GM18517 (cell line): ENCODE results near the gene FLT1.

Source experiments
- ATAC-seq: cut with Tn5 transposase; IDR thresholded peaks from one replicate; pipeline ENCODE4 v1.9.1; 2021; ENCODE audit warnings: mild to moderate bottlenecking, moderate library complexity; ENCODE audit not compliant: unreplicated experiment

FLT1 gene

GRCh38 chr13:28494778-28495537 lies at the start of gene FLT1:
TSS of gene FLT1 (minus strand) at chr13:28495128. CDS start at chr13:28494843, 285 bp downstream.
- ATAC-seq: no peak

GRCh38 chr13:28544026-28544425 lies 49.1 kb upstream of the FLT1 start:
- ATAC-seq: no peak

GRCh38 chr13:28542804-28543203 lies 47.9 kb upstream of the FLT1 start:
- no peak for ATAC-seq

- ATAC-seq: no peak
These were observed 47.0 kb upstream of the FLT1 start for GRCh38 chr13:28541966-28542365.

GRCh38 chr13:28540612-28541011 lies 45.7 kb upstream of the FLT1 start:
- ATAC-seq: no peak

GRCh38 chr13:28539625-28540286 lies 44.8 kb upstream of the FLT1 start:
- no peak for ATAC-seq

- no peak for ATAC-seq
These were observed 44.0 kb upstream of the FLT1 start for GRCh38 chr13:28538932-28539331.

- no peak for ATAC-seq
These were observed 42.2 kb upstream of the FLT1 start for GRCh38 chr13:28537171-28537570.

- no peak for ATAC-seq
These were observed 41.4 kb upstream of the FLT1 start for GRCh38 chr13:28536371-28536770.

- no peak for ATAC-seq
These were observed 40.8 kb upstream of the FLT1 start for GRCh38 chr13:28535734-28536133.

- no peak for ATAC-seq
These were observed 39.9 kb upstream of the FLT1 start for GRCh38 chr13:28534801-28535200.

- no peak for ATAC-seq
These were observed 39.3 kb upstream of the FLT1 start for GRCh38 chr13:28534210-28534609.

- no peak for ATAC-seq
These were observed 38.7 kb upstream of the FLT1 start for GRCh38 chr13:28533441-28534166.

- ATAC-seq: no peak
These were observed 38.2 kb upstream of the FLT1 start for GRCh38 chr13:28533125-28533436.

- no peak for ATAC-seq
These were observed 37.6 kb upstream of the FLT1 start for GRCh38 chr13:28532388-28533124.

- ATAC-seq: no peak
These were observed 37.0 kb upstream of the FLT1 start for GRCh38 chr13:28531845-28532387.

GRCh38 chr13:28531077-28531844 lies 36.3 kb upstream of the FLT1 start:
- no peak for ATAC-seq

- ATAC-seq: no peak
These were observed 35.8 kb upstream of the FLT1 start for GRCh38 chr13:28530729-28531076.

GRCh38 chr13:28529836-28530235 lies 34.9 kb upstream of the FLT1 start:
- ATAC-seq: no peak

GRCh38 chr13:28528848-28529247 lies 33.9 kb upstream of the FLT1 start:
- no peak for ATAC-seq
